ENCODE data around the gene TOM1. TPM values are rescaled to one million over a fixed set of nuclear protein-coding genes. Genes with fewer than 3 reads are reported as not detected.

The TOM1 gene
- total RNA-seq, 1 donor, result 190 TPM

GRCh38 chr22:35326854-35327562 lies 27.3 kb downstream of the TOM1 start:
- Histone ChIP-seq H3K9me3 (ENCODE audit: low read depth, low read length) (no peaks in the 10 kb centered on the region), H3K27me3 (ENCODE audit: insufficient read depth, low read length) (no peaks in the 10 kb centered on the region), H3K4me1 (ENCODE audit: insufficient read depth, low read length) (peaks cover 43% of the 10 kb centered on the region), H3K4me3 (ENCODE audit: low read length) (no peak overlapping the region)

GRCh38 chr22:35327690-35328471 lies 28.2 kb downstream of the TOM1 start:
- Histone ChIP-seq H3K9me3 (ENCODE audit: low read depth, low read length) (no peaks in the 10 kb centered on the region), H3K27me3 (ENCODE audit: insufficient read depth, low read length) (no peaks in the 10 kb centered on the region), H3K4me1 (ENCODE audit: insufficient read depth, low read length) (peaks cover 43% of the 10 kb centered on the region), H3K4me3 (ENCODE audit: low read length) (no peak overlapping the region)

DNA sequence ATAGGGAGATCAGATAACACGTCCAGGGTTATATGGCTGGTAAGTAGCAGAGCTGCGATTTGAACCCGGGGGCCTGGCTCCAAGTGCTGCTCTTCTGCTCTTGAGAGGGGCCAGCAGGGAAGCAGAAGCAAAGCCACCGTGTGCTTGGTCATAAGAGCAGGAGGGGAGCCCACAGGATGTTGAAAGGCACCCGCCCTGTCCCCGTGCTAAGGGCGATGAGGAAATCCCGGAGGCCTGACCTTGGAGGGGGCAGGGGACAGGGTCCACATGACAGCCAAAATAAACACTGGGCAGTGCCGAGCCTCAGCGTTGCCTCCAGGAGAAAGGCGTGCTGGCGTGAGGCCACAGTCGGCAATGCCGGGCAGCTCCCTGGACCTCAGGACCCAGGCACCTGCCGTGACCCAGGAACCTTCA lies 28.8 kb downstream of the TOM1 start:
- Histone ChIP-seq H3K4me3 (ENCODE audit: low read length) (no peak overlapping the region), H3K4me1 (ENCODE audit: insufficient read depth, low read length) (peaks cover 49% of the 10 kb centered on the region), H3K27me3 (ENCODE audit: insufficient read depth, low read length) (no peaks in the 10 kb centered on the region), H3K9me3 (ENCODE audit: low read depth, low read length) (no peaks in the 10 kb centered on the region)

- Histone ChIP-seq H3K27me3 (ENCODE audit: insufficient read depth, low read length) (no peaks in the 10 kb centered on the region), H3K9me3 (ENCODE audit: low read depth, low read length) (no peaks in the 10 kb centered on the region), H3K4me3 (ENCODE audit: low read length) (no peak overlapping the region), H3K4me1 (ENCODE audit: insufficient read depth, low read length) (peaks cover 56% of the 10 kb centered on the region)
These were observed 29.6 kb downstream of the TOM1 start for GRCh38 chr22:35329114-35329847.

DNA sequence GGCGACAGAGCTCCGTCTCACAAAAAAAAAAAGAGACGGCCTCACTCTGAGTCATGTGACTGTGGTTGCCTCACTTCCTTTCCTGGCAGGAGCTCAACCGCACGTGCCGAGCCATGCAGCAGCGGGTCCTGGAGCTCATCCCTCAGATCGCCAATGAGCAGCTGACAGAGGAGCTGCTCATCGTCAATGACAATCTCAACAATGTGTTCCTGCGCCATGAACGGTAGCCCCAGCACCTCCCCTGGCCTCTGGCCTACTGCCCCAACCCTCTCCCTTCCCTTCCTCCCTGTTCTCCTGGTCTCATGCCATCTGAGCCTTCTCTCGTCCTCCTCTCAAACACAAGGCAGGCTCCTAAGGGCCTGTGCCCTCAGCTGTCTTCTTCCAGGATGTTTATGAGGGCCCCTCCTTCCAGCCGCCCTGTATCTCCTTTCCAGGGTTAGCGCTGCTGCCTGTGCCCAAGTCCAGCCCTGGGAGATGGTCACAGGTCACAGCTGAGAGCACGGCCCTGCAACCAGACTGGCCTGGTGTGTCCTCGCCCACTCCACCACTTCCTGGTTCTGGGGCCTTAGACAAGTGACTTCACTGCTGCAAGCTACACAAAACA lies 30.7 kb downstream of the TOM1 start:
- no peak overlapping the region for H3K4me3 ChIP-seq (ENCODE audit: low read length)
- H3K9me3 ChIP-seq (ENCODE audit: low read depth, low read length), result no peaks in the 10 kb centered on the region
- peaks cover 56% of the 10 kb centered on the region for H3K4me1 ChIP-seq (ENCODE audit: insufficient read depth, low read length)
- no peaks in the 10 kb centered on the region for H3K27me3 ChIP-seq (ENCODE audit: insufficient read depth, low read length)

- no peaks in the 10 kb centered on the region for H3K9me3 ChIP-seq (ENCODE audit: low read depth, low read length)
- no peaks in the 10 kb centered on the region for H3K27me3 ChIP-seq (ENCODE audit: insufficient read depth, low read length)
- peaks cover 54% of the 10 kb centered on the region for H3K4me1 ChIP-seq (ENCODE audit: insufficient read depth, low read length)
- no peak overlapping the region for H3K4me3 ChIP-seq (ENCODE audit: low read length)
These were observed 32.6 kb downstream of the TOM1 start for GRCh38 chr22:35332278-35332677.

- H3K4me3 ChIP-seq (ENCODE audit: low read length), result no peak overlapping the region
- no peaks in the 10 kb centered on the region for H3K9me3 ChIP-seq (ENCODE audit: low read depth, low read length)
- H3K4me1 ChIP-seq (ENCODE audit: insufficient read depth, low read length), result peaks cover 45% of the 10 kb centered on the region
- H3K27me3 ChIP-seq (ENCODE audit: insufficient read depth, low read length), result no peaks in the 10 kb centered on the region
These were observed 33.5 kb downstream of the TOM1 start for GRCh38 chr22:35333220-35333619.

- Histone ChIP-seq H3K9me3 (ENCODE audit: low read depth, low read length) (no peaks in the 10 kb centered on the region), H3K27me3 (ENCODE audit: insufficient read depth, low read length) (no peaks in the 10 kb centered on the region), H3K4me3 (ENCODE audit: low read length) (no peak overlapping the region), H3K4me1 (ENCODE audit: insufficient read depth, low read length) (peaks cover 37% of the 10 kb centered on the region)
These were observed 34.3 kb downstream of the TOM1 start for GRCh38 chr22:35334004-35334403.

GRCh38 chr22:35335468-35335867 lies 35.8 kb downstream of the TOM1 start:
- Histone ChIP-seq H3K4me3 (ENCODE audit: low read length) (no peak overlapping the region), H3K4me1 (ENCODE audit: insufficient read depth, low read length) (peaks cover 22% of the 10 kb centered on the region), H3K9me3 (ENCODE audit: low read depth, low read length) (no peaks in the 10 kb centered on the region), H3K27me3 (ENCODE audit: insufficient read depth, low read length) (no peaks in the 10 kb centered on the region)

DNA sequence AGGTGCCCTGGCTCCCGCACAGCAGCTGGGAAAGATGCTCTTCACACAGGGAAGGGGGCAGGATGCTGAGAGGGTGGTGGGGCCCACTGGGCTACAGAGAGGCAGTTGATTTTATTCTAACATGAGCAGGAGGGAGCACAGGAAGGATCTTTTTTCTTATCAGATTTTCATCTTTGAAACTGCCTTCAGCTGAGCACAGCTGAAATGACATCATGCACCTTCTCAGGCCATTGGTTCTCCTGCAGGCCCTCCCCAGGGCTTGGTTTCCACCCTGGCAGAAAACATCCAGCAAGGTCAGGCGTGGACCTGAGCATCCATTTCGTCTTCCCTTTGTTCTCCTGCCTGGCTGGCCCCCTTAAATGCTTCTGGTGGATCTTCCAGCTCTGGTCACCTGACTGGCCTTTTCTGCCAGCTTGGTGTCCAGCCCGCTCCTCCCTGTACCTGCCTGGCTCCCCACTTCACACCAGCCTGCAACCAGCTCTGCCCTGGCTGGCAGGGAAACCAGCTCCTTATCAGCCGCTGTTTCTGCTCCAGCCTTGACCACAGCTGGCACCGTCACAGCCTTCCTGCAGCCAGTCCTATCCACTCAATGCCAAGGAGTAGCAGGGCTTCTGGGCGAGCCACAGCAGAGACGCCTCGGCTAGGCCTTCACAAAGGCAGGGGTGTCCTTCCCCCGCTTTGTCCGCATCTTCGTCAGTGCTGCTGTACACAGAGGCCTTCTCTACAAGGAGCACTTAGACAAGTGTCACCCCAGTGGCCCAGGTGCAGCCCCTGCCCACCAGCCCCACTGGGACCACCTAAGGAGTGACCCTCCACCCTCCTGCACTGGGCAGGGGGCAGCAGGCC lies 36.5 kb downstream of the TOM1 start:
- peaks cover 15% of the 10 kb centered on the region for H3K4me1 ChIP-seq (ENCODE audit: insufficient read depth, low read length)
- H3K27me3 ChIP-seq (ENCODE audit: insufficient read depth, low read length), result no peaks in the 10 kb centered on the region
- H3K9me3 ChIP-seq (ENCODE audit: low read depth, low read length), result no peaks in the 10 kb centered on the region
- no peak overlapping the region for H3K4me3 ChIP-seq (ENCODE audit: low read length)

GRCh38 chr22:35337932-35338331 lies 38.2 kb downstream of the TOM1 start:
- Histone ChIP-seq H3K4me3 (ENCODE audit: low read length) (no peak overlapping the region), H3K4me1 (ENCODE audit: insufficient read depth, low read length) (peaks cover 13% of the 10 kb centered on the region), H3K9me3 (ENCODE audit: low read depth, low read length) (no peaks in the 10 kb centered on the region), H3K27me3 (ENCODE audit: insufficient read depth, low read length) (no peaks in the 10 kb centered on the region)

GRCh38 chr22:35341090-35341874 lies 41.6 kb downstream of the TOM1 start:
- Histone ChIP-seq H3K4me1 (ENCODE audit: insufficient read depth, low read length) (no peaks in the 10 kb centered on the region), H3K4me3 (ENCODE audit: low read length) (no peak overlapping the region), H3K27me3 (ENCODE audit: insufficient read depth, low read length) (no peaks in the 10 kb centered on the region), H3K9me3 (ENCODE audit: low read depth, low read length) (no peaks in the 10 kb centered on the region)

DNA sequence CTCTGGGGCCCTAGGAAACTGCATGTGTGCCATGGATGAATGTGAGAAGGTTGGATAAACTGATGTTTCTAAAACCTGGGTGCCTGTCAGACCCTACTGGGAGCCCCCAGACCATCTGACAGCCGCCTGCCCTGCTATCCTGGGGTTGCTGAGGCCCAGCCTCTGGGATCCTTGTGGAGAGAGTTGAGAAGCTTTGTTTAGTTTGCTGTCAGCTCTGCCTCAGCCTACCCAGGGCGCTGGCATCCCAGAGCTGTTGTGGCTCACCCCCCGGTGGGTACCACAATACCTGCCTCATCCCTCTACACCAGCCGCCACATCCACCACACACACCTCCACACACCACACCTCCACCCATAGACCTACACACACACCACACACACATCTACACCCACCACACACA lies 42.7 kb downstream of the TOM1 start:
- no peaks in the 10 kb centered on the region for H3K4me1 ChIP-seq (ENCODE audit: insufficient read depth, low read length)
- no peaks in the 10 kb centered on the region for H3K9me3 ChIP-seq (ENCODE audit: low read depth, low read length)
- no peak overlapping the region for H3K4me3 ChIP-seq (ENCODE audit: low read length)
- H3K27me3 ChIP-seq (ENCODE audit: insufficient read depth, low read length), result no peaks in the 10 kb centered on the region

Data from mononuclear cell (primary cell).